GM12874 (cell line): ENCODE results near the gene IFI30.

Source experiments
- CTCF ChIP-seq: IDR thresholded peaks from 2 replicates; pipeline ENCODE4 v1.5.1; 2011; ENCODE audit warnings: low read depth, mild to moderate bottlenecking, control low read depth, low read length, moderate library complexity; ENCODE audit not compliant: insufficient read depth

The IFI30 gene

GRCh38 chr19:18144906-18145305 is 28.7 kb upstream of the IFI30 start:
- TF ChIP-seq CTCF: no peak

GRCh38 chr19:18145391-18145999 is 28.1 kb upstream of the IFI30 start:
- TF ChIP-seq CTCF: no peak

GRCh38 chr19:18147396-18147795 is 26.2 kb upstream of the IFI30 start:
- TF ChIP-seq CTCF: no peak

- no peak for TF ChIP-seq CTCF
Observed at GRCh38 chr19:18149596-18149975, 24.0 kb upstream of the IFI30 start.

- no peak for TF ChIP-seq CTCF
Observed at GRCh38 chr19:18150776-18151624, 22.6 kb upstream of the IFI30 start.

- TF ChIP-seq CTCF: peak; percentile 82
Observed at GRCh38 chr19:18152442-18152816, 21.2 kb upstream of the IFI30 start.

GRCh38 chr19:18152817-18153555 is 20.6 kb upstream of the IFI30 start, which contains the start of gene PIK3R2:
Gene PIK3R2, plus strand, starts transcription at chr19:18153163. Its CDS starts 2,717 bp downstream, at chr19:18155880.
- no peak for TF ChIP-seq CTCF
